Measurements from ENCODE around the gene TRAPPC8.
A peak's percentile ranks its signal among the peaks of the same experiment; 100 is the strongest.
"Not testable (repeated sequence)": the region's sequence is repeated elsewhere in the genome, so short reads cannot be mapped to it uniquely, and the experiment has no call there.

TRAPPC8 gene

DNA sequence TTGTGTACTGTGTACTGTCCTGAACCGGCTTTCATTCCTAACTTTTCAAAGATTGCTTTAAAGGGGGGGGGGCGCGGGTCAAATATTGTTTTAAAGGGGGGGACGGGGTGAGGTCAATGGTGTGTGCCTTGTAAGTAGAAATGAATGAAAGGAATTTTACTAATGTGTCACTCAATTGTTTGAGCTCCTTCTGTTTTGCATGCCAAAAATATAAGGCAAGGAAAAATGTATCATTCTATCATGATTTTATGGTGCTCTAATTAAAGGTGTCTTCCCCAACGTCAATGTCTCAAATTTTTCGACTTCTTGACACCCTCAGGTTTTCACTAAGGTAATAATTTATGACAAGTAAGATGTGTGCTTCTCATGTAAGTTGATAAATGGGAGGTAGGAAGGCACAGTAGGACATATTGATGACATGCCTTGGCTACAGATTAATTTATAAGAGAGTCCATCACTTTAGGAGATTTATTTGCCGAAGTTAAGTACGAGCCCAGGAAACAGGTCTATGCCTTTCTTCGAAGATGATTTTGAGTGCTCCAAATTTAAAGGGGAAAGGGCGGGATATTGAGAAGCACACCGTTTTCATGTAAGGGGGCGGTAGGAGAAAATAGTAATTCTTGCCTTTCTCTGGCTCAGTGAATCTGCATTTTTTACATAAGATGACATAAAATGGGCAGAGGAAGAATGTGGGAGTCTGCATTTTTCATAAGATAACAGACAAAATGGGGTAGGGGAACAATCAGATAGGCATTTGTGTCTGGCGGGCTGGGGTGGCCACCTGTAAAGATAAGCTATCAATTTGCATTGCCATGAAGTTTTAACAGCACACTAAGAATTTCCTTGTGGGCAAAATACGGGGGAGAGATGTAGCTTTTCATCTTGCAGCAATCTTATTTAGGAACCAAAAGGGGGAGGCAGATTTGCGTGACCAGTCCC lies 1.2 kb upstream of the TRAPPC8 start:
- DNase-seq (ENCODE audit: low read depth) = no peak

DNA sequence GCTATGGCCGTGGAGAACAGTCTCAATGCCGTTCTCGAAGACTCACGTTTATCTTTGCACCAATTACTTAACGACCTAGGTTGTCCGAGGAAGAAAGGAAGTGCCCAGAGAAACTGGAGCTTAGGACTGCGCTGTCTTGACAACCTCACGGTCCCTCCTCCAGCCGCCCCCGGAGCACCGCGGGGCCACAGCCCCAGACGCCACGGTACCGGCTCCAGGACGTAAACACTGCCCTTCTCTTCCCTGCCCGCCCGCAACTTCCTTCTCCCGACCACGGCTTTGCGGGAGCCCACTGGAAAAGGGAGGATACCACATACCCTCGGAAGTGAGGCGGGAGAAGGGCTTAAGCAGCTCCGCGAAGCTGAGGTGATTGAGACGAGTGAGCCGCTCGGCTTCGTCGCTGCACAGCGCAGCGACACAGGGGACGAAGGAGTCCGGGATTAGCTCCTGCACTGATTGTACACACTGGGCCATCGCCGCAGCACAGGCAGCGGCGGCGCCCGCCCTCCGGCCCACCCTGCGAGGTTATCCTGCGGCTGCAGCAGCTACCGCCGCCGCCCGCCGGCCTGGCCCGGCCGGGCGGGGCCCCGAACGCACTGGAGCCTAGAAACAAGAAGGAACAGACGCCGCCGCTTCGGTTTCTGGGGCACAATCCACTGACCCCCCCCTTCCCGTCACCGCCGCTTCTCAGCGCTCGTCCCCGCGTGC lies 483 bp downstream of the TRAPPC8 start:
- peak; percentile 52 for DNase-seq (ENCODE audit: low read depth)

DNA sequence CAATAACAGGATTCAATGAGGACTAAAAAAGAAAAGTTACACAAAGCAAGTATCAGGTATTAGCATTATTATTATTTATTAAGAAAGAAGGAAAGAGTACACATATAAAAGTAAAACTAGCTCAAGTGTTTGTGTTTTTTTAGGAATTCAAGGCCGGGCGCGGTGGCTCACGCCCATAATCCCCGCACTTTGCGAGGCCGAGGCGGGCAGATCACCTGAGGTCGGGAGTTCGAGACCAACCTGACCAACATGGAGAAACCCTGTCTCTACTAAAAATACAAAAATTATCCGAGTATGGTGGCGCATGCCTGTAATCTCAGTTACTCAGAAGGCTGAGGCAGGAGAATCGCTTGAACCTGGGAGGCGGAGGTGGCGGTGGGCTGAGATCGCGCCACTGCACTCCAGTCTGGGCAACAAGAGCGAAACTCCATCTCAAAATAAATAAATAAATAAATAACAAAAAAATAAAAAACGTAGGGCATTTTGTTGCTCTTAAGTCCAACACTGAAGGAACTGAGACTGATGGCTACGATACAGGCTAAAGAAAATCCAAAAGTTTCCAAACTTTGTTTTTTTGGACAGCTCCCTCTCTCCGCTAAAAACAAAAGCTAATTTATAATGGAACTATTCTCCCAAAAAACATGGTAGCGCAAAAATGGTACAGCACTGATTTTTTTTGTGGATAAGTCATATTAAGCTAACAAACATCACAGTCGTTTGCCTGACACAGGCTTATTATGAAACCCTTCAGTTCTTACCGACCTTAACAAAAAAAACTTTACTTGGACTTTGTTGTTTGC lies 1.7 kb downstream of the TRAPPC8 start:
- DNase-seq (ENCODE audit: low read depth) = no peak

DNA sequence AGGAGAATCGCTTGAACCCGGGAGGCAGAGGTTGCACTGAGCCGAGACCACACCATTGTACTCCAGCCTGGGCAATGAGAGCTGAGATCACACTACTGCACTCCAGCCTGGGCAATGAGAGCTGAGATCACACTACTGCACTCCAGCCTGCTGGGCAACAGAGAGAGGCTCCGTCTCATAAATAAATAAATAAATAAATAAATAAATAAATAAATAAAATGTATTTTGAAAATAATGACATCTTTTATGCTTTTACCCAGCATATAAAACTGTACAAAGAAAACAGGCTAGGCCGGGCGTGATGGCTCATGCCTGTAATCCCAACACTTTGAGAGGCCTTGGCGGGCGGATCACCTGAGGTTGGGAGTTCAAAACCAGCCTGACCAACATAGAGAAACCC lies 8.2 kb downstream of the TRAPPC8 start:
- DNase-seq (ENCODE audit: low read depth) = not testable (repeated sequence)

DNA sequence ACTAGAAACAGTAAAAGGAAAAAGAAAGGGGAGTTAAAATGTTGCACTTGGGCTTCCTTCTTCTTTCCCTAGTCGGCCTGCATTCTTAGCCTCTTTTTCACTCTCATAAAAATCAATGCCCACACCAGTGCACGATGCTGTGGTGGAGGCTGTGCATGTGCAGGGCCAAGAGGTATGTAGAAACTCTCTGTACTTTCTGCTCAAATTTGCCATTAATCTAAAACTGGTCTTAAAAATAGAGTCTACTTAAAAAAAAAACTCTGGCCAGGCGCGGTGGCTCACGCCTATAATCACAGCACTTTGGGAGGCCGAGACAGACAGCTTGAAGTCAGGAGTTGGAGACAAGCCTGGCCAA lies 11.1 kb downstream of the TRAPPC8 start:
- DNase-seq (ENCODE audit: low read depth) = no peak

DNA sequence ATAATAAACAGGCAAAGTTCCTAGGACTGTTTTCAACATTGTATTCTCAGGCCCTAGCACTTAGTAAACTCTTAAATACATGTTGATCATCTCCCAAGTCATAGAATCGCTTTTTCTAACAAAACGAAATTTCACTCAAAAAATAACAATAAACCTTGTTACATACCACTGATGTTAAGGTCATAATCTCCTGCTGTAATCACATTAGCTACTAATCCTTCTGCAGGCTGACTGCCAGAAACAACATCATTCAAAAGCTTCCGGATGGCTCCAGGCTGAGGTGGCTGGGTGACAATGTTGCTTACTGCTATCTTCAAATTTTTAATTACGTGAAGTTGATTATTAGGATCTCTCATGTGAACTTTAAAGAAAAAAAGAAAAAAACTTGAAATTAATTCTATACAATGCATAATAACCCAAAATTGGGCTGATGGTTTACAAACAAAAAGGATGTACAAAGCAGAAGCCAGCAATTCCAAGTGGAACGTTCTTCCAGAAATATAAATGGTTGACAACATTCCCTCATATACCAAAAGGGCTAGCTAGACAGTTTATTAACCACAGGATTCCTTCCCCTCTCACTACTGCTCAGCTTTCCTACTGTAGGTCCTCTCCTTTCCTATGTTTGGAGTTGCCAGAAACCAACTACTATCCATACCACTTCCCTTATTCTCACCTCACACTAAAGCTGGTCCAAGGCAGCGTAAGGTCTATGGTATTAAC lies 11.6 kb downstream of the TRAPPC8 start:
- no peak for DNase-seq (ENCODE audit: low read depth)

DNA sequence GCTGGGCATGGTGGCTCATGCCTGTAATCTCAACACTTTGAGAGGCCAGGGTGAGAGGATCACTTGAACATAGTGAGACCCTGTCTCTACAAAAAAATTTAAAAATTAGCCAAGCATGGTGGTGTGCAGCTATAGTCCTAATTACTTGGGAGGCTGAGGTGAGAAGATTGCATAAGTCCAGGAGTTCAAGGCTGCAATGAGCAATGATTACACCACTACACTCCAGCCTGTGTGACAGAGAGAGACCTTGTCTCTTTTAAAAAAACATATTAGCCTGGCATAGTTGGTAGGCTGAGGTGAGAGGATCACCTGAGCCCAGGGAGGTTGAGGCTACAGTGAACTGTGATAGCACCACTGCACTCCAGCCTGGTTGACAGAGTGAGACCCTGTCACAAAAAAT lies 13.7 kb downstream of the TRAPPC8 start:
- no peak for DNase-seq (ENCODE audit: low read depth)

DNA sequence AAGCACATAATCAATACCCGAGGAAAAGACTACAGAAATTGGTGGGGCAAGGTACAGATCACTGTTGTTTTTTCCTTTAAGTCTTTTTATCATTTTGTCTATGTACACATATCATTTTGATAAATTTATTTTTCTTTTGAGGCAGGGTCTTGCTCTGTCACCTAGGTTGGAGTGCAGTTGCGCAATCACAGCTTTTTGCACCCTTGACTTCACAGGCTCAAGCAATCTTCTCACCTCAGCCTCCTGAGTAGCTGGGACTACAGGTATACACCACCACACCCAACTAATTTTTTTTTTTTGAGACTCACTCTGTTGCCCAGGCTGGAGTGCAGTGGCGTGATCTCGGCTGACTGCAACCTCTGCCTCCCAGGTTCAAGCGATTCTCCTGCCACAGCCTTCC lies 15.9 kb downstream of the TRAPPC8 start:
- not testable (repeated sequence) for DNase-seq (ENCODE audit: low read depth)

DNA sequence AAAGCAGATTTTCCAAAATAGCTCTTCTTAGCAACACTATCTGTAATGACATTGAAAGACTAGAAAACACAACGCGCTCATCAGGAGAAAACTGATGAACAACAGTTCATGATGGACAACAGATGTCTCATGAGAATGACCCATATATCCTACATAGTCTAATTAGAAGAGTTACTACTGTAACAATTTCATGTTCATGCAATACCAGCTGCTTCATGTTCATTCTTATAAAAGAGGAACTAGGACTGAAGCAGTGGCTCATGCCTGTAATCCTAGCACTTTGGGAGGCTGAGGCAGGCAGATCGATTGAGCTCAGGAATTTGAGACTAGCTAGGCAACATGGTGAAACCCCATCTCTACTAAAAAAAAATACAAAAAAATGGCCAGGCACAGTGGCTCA lies 22.7 kb downstream of the TRAPPC8 start:
- DNase-seq (ENCODE audit: low read depth) = no peak

DNA sequence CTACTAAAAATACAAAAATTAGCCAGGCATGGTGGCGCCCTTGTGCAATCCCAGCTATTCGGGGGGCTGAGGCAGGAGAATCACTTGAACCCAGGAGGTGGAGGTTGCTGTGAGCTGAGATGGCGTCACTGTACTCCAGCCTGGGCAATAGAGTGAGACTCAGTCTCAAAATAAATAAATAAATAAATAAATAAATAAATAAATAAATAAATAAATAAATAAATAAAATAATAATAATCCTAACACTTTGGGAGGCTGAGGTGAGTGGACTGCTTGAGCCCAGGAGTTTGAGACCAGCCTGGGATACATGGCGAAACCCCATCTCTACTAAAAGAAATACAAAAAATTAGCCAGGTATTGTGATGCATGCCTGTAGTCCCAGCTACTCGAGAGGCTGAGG lies 23.6 kb downstream of the TRAPPC8 start:
- DNase-seq (ENCODE audit: low read depth) = not testable (repeated sequence)

DNA sequence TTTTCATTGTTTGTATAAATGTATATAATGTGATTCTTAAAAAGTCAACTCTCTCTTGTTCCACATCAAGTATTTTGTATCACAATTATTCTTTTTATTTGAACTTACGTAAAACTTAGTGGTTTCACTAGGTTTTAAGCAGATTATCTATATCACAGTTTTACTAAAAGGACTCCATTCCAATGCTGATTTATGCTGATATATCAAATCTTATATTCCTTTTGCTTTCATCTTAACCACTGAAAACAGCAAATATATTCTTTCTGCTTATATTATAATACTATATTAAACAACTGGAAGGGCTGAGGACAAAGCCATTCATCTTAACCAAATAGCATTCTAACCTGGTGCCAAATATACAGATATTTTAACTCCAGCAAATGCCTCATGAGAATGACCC lies 24.2 kb downstream of the TRAPPC8 start:
- no peak for DNase-seq (ENCODE audit: low read depth)

DNA sequence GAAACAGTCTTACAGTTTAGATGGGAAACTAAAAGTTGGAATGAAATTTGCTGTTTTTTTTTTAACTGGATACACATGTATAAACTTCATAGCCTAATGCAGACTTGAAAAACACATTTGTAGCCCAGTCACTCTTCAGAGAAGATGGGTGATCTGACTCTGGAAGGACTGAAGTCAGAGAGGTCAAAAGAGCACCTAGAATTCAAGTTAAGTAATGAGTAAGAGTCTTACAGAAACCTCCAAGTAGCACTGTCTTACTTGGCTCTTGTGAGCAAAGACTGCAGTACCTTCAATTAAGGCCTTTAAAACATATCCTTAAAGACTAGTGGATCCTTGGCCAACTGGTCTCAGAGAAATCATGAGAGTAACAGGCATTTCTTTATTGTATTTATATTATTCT lies 41.9 kb downstream of the TRAPPC8 start:
- DNase-seq (ENCODE audit: low read depth) = no peak

DNA sequence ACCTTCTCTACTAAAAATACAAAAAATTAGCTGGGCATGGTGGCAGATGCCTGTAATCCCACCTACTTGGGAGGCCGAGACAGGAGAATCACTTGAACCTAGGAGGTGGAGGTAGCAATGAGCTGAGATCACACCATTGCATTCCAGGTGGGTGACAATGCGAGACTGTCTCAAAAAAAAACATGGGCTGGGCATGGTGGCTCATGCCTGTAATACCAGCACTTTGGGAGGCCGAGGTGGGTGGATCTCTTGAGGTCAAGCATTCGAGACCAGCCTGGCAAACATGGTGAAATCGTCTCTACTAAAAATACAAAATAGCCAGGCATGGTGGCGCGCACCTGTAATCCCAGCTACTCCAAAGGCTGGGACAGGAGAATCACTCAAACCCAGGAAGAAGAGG lies 43.2 kb downstream of the TRAPPC8 start:
- not testable (repeated sequence) for DNase-seq (ENCODE audit: low read depth)

DNA sequence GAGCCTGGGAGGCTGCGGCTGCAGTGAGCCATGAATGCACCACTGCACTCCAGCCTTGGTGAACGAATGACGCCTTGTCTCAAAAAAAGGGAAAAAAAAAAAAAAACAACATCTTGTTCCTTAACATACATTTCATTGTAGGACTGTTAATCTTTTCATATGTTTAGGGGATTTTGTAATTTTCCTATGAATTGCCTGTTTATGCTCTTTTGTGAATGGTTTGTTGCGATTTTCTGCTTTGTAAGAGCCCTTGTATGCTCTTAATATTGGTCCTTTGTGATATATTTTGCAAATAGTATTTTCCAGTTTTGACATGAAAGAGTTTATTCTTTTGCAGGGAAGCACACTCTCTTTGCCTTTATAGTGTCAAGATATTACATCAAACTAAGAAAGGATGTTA lies 50.0 kb downstream of the TRAPPC8 start:
- no peak for DNase-seq (ENCODE audit: low read depth)

DNA sequence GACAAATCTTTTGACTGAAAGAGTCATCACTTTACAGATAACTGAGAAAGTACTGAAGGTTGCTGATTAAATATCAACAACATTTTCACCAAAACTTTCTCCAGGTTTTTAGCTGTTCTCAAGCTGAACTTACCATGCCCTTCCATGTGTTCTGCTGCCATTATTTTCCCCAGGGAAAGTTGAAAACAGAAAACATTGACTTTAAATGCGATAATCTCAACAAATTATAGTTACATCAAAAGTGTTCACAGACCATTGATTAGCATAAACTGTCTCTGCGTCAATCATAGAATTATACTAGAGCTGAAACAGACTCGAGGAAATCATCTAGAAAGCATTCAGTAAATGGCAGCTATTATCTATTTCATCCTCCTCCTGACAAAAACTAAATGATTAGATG lies 51.4 kb downstream of the TRAPPC8 start:
- no peak for DNase-seq (ENCODE audit: low read depth)

DNA sequence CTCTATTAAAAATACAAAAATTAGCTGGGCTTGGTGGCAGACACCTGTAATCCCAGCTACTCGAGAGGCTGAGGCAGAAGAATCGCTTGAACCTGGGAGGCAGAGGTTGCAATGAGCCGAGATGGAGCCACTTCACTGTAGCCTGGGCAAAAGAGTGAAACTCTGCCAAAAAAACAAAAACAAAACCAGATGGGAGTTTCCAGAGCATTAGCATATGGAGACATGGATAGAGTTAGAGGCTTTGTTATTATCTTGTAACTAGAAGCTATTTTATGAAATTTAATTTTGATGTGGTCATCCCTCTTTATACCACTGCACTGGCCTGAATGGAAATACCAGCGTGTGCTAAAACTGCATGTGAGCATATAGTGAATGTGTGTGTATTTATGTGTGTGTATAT lies 58.9 kb downstream of the TRAPPC8 start:
- no peak for DNase-seq (ENCODE audit: low read depth)

DNA sequence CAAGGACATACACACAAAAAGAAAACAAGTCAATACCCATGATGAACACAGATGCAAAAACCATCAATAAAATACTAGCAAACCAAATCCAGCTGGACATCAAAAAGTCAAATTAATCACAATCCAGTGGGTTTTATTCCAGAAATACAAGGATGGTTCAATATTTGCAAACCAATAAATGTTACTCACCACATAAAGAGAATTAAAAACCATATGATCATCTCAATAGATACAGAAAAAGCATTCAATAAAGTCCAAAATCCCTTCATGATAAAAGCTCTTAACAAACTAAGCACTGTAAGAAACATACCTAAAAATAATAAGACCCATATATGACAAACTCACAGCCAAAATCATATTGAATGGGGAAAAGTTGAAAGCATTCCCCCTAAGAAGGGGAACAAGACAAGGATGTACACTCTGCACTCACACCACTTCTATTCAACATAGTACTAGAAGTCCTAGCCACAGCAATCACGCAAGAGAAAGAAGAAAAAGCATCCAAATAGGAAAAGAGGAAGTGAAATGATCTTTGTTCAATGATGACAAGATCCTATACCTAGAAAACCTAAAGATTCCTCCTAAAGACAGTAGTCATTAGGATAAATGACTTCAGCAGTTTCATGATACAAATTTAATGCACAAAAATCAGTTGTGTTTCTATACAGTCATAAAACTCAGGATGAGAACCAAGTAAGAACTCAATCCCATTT lies 62.6 kb downstream of the TRAPPC8 start:
- no peak for DNase-seq (ENCODE audit: low read depth)

DNA sequence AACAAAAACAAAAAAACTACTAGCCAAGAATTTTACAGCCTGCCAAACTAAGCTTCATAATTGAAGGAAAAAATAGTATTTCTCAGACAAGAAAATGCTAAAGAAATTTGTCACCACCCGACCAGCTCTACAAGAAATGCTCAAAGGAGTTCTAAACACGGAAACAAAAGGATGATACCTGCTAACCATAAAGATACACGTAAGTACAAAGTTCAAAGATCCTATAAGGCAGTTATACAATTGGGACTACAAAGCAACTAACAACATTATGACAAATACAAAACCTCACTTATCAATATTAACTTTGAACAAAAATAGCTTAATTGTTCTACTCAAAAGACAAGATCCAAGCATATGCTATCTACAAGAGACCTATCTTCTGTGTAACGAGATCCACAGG lies 64.6 kb downstream of the TRAPPC8 start:
- no peak for DNase-seq (ENCODE audit: low read depth)

DNA sequence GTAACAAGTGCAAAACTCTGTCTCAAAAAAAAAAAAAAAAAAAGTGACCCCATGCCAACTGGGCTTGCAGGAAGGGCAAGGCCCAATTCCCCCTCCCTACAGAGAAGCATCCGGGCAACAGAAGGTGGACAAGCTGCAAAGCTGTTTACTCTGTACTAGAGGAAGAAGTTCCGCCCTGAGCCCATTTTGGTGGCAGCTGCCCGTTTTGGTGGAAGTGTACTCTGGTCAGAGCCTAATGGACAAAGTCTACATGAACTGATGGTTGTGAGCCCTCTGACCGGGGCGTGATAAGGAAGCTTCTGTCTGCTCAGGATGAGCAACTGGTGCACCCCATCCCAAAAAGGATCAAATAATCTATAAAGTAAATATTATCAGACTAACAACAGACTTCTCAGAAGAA lies 65.0 kb downstream of the TRAPPC8 start:
- DNase-seq (ENCODE audit: low read depth) = no peak

DNA sequence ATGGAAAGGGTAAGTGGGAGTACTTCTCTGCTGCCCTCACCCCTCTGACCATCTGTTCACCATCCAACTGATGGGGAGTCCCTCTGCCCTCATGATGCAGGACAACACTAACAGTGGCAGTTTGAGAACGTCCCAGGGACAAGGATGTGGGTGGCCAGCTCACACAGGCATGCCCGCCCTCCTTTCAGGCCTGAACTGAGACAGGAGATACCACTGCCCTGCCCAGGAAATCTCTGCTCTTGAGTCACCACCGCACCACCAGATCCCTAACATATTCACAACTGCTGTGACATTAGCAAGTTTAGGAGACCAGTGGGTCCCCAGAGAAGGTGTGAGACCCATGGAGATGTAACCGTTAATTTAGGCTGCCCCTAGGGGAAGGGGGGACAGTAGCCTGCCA lies 66.2 kb downstream of the TRAPPC8 start:
- DNase-seq (ENCODE audit: low read depth) = no peak

DNA sequence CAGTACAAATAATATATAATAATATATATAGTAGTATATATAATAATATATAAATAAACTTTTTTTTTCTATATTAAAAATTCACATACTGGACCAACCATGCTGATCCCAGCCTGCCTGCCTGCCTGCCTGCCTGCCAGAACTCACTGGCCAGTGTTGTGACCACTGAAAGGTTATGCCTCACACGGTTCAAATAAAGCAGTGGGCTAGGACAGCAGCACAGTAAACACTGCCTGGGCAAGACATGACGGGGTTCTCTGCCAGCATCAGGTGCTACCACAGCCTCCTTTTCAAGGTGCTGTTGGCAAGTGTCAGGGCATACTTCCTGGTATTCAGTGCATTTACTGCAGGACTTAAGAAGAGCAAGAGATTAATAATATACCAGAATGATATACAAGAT lies 67.6 kb downstream of the TRAPPC8 start:
- DNase-seq (ENCODE audit: low read depth) = no peak
